Activated CD8-positive, alpha-beta T cell treated with anti-CD3 and anti-CD28 coated beads for 36 hours (primary cell): Measurements from ENCODE around the gene CAMK1D. TPM values are rescaled to one million over a fixed set of nuclear protein-coding genes. Genes with fewer than 3 reads are reported as not detected.
"Not testable (repeated sequence)": the region's sequence is repeated elsewhere in the genome, so short reads cannot be mapped to it uniquely, and the experiment has no call there.

Experiments
- ATAC-seq: fragments of 200-7000 bp; cut with Tn5 transposase; one replicate; pipeline ENCODE4 v1.10.0; 2021; ENCODE audit warnings: mild to moderate bottlenecking, moderate library complexity
- CTCF ChIA-PET: fragments of 350-600 bp; sonication (Branson Sonifier 250); formaldehyde crosslinking; loops from one replicate; lab custom pipeline; 2021; ENCODE audit warnings: antibody characterized with exemption; lab: Charles Lee
- POLR2A ChIA-PET: fragments of 350-600 bp; sonication (Branson Sonifier 250); formaldehyde crosslinking; loops from one replicate; lab custom pipeline; 2021; ENCODE audit warnings: antibody characterized with exemption; lab: Charles Lee
- DNase-seq: peaks from one replicate; pipeline ENCODE4 v3.0.0-alpha.2; 2020
- H3K27ac Mint-ChIP-seq: one replicate; pipeline ENCODE4 v1.8.0; 2021; ENCODE audit warnings: mild to moderate bottlenecking, mixed read lengths
- H3K27me3 Mint-ChIP-seq: one replicate; pipeline ENCODE4 v1.8.0; 2021; ENCODE audit warnings: mixed read lengths
- H3K36me3 Mint-ChIP-seq: one replicate; pipeline ENCODE4 v1.8.0; 2021; ENCODE audit warnings: low read depth, mixed read lengths
- H3K4me1 Mint-ChIP-seq: one replicate; pipeline ENCODE4 v1.8.0; 2021; ENCODE audit warnings: low read depth, mixed read lengths
- H3K4me3 Mint-ChIP-seq: one replicate; pipeline ENCODE4 v1.8.0; 2021; ENCODE audit warnings: mild to moderate bottlenecking, moderate library complexity, mixed read lengths
- H3K9me3 Mint-ChIP-seq: one replicate; pipeline ENCODE4 v1.8.0; 2021; ENCODE audit warnings: mixed read lengths
- intact Hi-C: fragments of 100-400 bp; cut with micrococcal nuclease; formaldehyde crosslinking; loops from one replicate; pipeline ENCODE4 v1.10.0; 2022
- total RNA-seq, 2 experiments: library from RNA; stranded (reverse); gene quantifications; one replicate each; pipeline ENCODE4 v1.2.3, GENCODE V29; 2021
- TF ChIP-seq, protein P1 (sequence below): fragments of 200-600 bp; IDR thresholded peaks from one replicate; pipeline ENCODE4 v1.8.0; 2022; ENCODE audit warnings: antibody characterized with exemption, mild to moderate bottlenecking

CAMK1D gene
- total RNA-seq, 2 experiments from 2014 or later: 13.8 TPM

DNA sequence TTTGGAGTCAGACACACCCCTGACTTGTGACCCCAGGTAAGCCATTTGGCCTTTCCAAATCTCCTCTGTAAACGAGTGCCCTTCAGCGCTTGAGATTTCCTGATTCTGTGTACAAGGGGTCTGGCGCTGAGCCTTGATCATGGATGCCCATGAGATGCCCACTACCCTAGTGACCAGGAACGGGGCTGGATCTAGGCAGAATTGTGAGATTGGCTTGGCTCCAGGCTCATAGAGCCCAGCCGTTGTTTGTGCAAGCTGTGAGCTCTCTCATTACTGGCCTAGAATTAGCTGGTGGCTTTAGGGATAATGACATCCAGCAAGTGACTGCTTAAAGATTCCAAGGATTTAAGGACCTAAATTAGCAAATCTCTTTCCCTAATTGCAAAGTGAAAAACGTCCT, 84.9 kb downstream of the CAMK1D start:
- Mint-ChIP-seq H3K4me3 (no peak overlapping the region), H3K27me3 (no peaks in the 10 kb centered on the region), H3K36me3 (peaks cover 9% of the 10 kb centered on the region), H3K4me1 (peaks cover 3% of the 10 kb centered on the region), H3K9me3 (peaks cover 6% of the 10 kb centered on the region), H3K27ac (no peak overlapping the region)
- intact Hi-C loops: no loop called here
- CTCF ChIA-PET: no interaction called here
- DNase-seq (no peak), ATAC-seq (no peak)
- TF ChIP-seq, protein P1, sequence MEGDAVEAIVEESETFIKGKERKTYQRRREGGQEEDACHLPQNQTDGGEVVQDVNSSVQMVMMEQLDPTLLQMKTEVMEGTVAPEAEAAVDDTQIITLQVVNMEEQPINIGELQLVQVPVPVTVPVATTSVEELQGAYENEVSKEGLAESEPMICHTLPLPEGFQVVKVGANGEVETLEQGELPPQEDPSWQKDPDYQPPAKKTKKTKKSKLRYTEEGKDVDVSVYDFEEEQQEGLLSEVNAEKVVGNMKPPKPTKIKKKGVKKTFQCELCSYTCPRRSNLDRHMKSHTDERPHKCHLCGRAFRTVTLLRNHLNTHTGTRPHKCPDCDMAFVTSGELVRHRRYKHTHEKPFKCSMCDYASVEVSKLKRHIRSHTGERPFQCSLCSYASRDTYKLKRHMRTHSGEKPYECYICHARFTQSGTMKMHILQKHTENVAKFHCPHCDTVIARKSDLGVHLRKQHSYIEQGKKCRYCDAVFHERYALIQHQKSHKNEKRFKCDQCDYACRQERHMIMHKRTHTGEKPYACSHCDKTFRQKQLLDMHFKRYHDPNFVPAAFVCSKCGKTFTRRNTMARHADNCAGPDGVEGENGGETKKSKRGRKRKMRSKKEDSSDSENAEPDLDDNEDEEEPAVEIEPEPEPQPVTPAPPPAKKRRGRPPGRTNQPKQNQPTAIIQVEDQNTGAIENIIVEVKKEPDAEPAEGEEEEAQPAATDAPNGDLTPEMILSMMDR: no peak
- POLR2A ChIA-PET: no interaction called here

DNA sequence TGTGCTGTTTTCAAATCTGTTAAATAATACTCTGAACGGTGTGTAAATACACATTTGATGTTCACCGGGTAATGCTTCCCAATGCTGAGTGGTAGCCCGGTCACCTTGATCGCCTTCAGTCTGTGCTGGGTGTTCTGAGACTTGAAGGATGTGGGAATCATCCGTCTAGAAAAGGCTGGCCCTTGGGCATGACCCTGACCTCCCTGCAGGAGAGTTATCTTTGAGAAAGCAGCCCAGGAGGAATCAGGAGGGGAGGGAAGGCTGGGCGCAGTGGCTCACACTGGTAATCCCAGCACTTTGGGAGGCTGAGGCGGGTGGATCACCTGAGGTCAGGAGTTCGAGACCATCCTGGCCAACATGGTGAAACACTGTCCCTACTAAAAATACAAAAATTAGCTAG, 85.3 kb downstream of the CAMK1D start:
- H3K27me3 Mint-ChIP-seq, H3K4me1 Mint-ChIP-seq, POLR2A ChIA-PET, CTCF ChIA-PET, DNase-seq, H3K4me3 Mint-ChIP-seq, intact Hi-C loops, H3K27ac Mint-ChIP-seq, ATAC-seq: not testable (repeated sequence)
- peaks cover 10% of the 10 kb centered on the region for H3K9me3 Mint-ChIP-seq
- peaks cover 13% of the 10 kb centered on the region for H3K36me3 Mint-ChIP-seq

DNA sequence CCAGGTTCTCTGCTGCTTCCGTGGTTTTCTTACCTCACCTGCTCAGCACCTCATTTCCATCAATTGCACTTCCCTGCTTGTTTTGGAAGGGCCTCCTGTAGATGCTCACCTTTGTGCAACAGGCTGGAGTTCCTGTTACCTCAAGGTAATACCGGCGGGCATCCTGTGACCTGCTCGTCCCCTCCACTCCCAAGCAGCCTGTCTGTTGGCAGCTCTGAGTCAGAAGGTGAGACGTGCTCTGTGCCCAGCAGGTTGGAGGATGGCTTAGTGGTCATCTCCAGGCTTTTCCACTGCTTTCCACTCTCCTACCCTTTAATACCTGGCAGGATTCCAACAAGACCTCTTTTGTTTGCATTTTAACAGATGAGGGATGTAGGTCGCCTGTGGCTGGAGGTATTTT, 86.0 kb downstream of the CAMK1D start:
- Mint-ChIP-seq H3K27ac (no peak overlapping the region), H3K9me3 (peaks cover 11% of the 10 kb centered on the region), H3K4me3 (no peak overlapping the region), H3K4me1 (peaks cover 6% of the 10 kb centered on the region), H3K27me3 (no peaks in the 10 kb centered on the region), H3K36me3 (peaks cover 16% of the 10 kb centered on the region)
- intact Hi-C loops: no loop called here
- no peak for ATAC-seq
- ChIA-PET CTCF (no interaction called here), POLR2A (no interaction called here)
- no peak for DNase-seq
- TF ChIP-seq, protein P1: no peak

DNA sequence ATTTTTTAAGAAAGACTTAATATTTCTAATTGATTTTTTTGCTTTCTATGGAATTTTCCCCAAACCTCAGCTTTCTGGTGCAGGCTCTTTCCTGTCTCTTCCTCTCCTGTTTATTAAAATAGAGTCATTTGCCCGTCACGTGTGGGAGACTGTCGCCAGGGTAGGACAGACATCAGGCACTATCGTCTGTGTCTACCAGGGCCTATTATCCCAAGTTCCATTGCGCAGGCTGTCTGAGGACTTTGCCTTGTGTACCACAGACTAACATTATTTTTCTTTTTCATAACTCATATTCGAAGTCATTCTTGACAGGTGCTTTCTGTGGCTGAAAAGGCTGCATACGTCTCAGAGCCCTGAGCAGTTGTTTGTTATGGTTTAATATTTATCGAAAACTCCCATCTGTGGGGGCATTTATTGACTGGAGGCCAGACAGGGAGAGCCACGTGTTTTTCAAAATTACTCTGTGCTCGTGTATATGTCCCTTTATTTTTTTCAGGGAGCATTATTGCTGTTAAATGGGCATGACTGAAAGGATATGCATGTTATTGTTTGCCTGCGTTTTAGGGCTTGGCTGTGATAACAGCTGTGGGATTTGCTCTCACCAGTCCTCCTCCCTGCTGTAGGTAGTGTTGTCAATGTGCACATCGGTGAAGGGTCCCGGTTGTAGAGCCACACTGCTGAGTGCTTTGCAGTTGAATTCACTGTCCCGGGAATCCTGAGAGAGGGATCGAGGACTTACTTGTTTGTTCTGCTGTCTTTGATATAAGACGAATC, 89.8 kb downstream of the CAMK1D start:
- Mint-ChIP-seq H3K4me1 (peaks cover 3% of the 10 kb centered on the region), H3K27ac (no peak overlapping the region), H3K9me3 (peaks cover 11% of the 10 kb centered on the region), H3K27me3 (no peaks in the 10 kb centered on the region), H3K36me3 (peaks cover 18% of the 10 kb centered on the region), H3K4me3 (no peak overlapping the region)
- intact Hi-C loops: no loop called here
- no peak for DNase-seq
- ATAC-seq: no peak
- POLR2A ChIA-PET: no interaction called here
- TF ChIP-seq, protein P1: no peak
- CTCF ChIA-PET: no interaction called here

DNA sequence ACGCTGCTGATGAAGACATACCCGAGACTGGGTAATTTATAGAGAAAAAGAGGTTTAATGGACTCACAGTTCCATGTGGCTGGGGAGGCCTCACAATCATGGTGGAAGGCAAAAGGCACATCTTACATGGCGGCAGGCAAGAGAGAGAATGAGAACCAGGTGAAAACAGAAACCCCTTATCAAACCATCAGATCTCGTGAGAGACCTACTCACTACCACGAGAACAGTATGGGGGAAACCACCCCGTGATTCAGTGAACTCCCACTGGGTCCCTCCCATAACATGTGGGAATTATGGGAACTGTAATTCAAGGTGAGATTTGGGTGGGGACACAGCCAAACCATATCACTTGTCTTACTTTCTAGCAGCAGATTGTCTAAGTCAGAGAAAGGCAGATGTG, 90.4 kb downstream of the CAMK1D start:
- ATAC-seq, CTCF ChIA-PET, H3K27ac Mint-ChIP-seq, H3K4me3 Mint-ChIP-seq, H3K4me1 Mint-ChIP-seq, POLR2A ChIA-PET, H3K27me3 Mint-ChIP-seq, intact Hi-C loops: not testable (repeated sequence)
- peaks cover 11% of the 10 kb centered on the region for H3K9me3 Mint-ChIP-seq
- DNase-seq: peak; percentile 30
- peaks cover 18% of the 10 kb centered on the region for H3K36me3 Mint-ChIP-seq

DNA sequence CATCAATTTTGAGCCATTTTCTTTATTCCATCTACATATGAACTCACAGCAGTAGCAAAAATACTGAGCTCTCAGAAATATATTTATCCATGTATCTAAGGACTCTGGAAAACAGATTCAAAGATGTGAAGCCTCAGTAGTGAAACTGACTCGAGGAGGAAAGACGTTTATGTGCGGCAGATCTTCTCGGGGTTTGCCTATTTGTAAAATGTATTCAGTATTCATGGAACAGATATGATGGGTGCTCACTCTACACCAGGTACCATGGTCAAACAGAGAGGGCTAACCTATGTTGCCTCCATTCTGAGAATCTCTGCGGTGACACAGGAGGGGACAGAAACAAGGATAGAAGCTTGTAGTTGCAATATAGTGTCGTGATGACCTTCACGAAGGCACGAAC, 93.7 kb downstream of the CAMK1D start:
- TF ChIP-seq, protein P1: no peak
- POLR2A ChIA-PET: interaction anchor here (1.0 kb wide), 1 partner anchor 200 kb away, joined by 3 read pairs; no protein-coding TSS in a partner anchor
- DNase-seq: no peak
- CTCF ChIA-PET: no interaction called here
- Mint-ChIP-seq H3K27ac (no peak overlapping the region), H3K4me1 (peaks cover 26% of the 10 kb centered on the region), H3K9me3 (peaks cover 14% of the 10 kb centered on the region), H3K36me3 (peaks cover 18% of the 10 kb centered on the region), H3K27me3 (no peaks in the 10 kb centered on the region), H3K4me3 (no peak overlapping the region)
- no peak for ATAC-seq
- intact Hi-C loops: no loop called here
